WTC11 (cell line): ENCODE data around the gene SLC4A11. TPM values are rescaled to one million over a fixed set of nuclear protein-coding genes. Genes with fewer than 3 reads are reported as not detected.
A peak's percentile ranks its signal among the peaks of the same experiment; 100 is the strongest.

Experiments used
- ATF6 ChIP-seq: sonication (generic); formaldehyde crosslinking; IDR thresholded peaks from 2 replicates; pipeline ENCODE4 v1.8.1; 2023; ENCODE audit warnings: mild to moderate bottlenecking, missing genetic modification reagents
- CDX4 ChIP-seq: fragments of 250-450 bp; sonication (Bioruptor Pico); IDR thresholded peaks from 2 replicates; pipeline ENCODE4 v1.9.0; 2021; ENCODE audit warnings: moderate library complexity, mild to moderate bottlenecking, inconsistent platforms, borderline replicate concordance
- CREB1 ChIP-seq: sonication (generic); formaldehyde crosslinking; IDR thresholded peaks from 2 replicates; pipeline ENCODE4 v1.8.0; 2023; ENCODE audit warnings: mild to moderate bottlenecking, missing genetic modification reagents
- FOXJ3 ChIP-seq: sonication (generic); formaldehyde crosslinking; IDR thresholded peaks from 2 replicates; pipeline ENCODE4 v1.9.0; 2021; ENCODE audit warnings: missing genetic modification reagents, mild to moderate bottlenecking, borderline replicate concordance
- FOXK1 ChIP-seq: sonication (generic); formaldehyde crosslinking; IDR thresholded peaks from 2 replicates; pipeline ENCODE4 v1.8.0; 2022; ENCODE audit warnings: mild to moderate bottlenecking, moderate library complexity, missing genetic modification reagents
- FOXP4 ChIP-seq: sonication (generic); formaldehyde crosslinking; IDR thresholded peaks from 2 replicates; pipeline ENCODE4 v1.8.0; 2022; ENCODE audit warnings: mild to moderate bottlenecking, missing genetic modification reagents
- GTF2I ChIP-seq: fragments of 250-450 bp; sonication (Bioruptor Pico); conservative IDR thresholded peaks from 2 replicates; pipeline ENCODE4 v1.4.0; 2021; ENCODE audit warnings: mild to moderate bottlenecking
- HMGXB4 ChIP-seq: sonication (generic); formaldehyde crosslinking; IDR thresholded peaks from 2 replicates; pipeline ENCODE4 v1.8.1; 2023; ENCODE audit warnings: mild to moderate bottlenecking, moderate library complexity, missing genetic modification reagents
- JAZF1 ChIP-seq: fragments of 250-450 bp; sonication (Bioruptor Pico); IDR thresholded peaks from 2 replicates; pipeline ENCODE4 v1.9.0; 2021; ENCODE audit warnings: moderate library complexity, mild to moderate bottlenecking, inconsistent platforms
- KAT7 ChIP-seq: sonication (generic); formaldehyde crosslinking; IDR thresholded peaks from 2 replicates; pipeline ENCODE4 v1.8.1; 2023; ENCODE audit warnings: missing genetic modification reagents, mild to moderate bottlenecking, borderline replicate concordance
- MAX ChIP-seq: sonication (generic); formaldehyde crosslinking; IDR thresholded peaks from 2 replicates; pipeline ENCODE4 v1.8.0; 2022; ENCODE audit warnings: mild to moderate bottlenecking, missing genetic modification reagents
- NFYB ChIP-seq: sonication (generic); formaldehyde crosslinking; conservative IDR thresholded peaks from 2 replicates; pipeline ENCODE4 v1.8.0; 2022; ENCODE audit warnings: low read depth, missing genetic modification reagents
- RELA ChIP-seq: sonication (generic); formaldehyde crosslinking; IDR thresholded peaks from 2 replicates; pipeline ENCODE4 v1.8.1; 2022; ENCODE audit warnings: missing genetic modification reagents, mild to moderate bottlenecking, borderline replicate concordance
- SMAD3 ChIP-seq: sonication (generic); formaldehyde crosslinking; IDR thresholded peaks from 2 replicates; pipeline ENCODE4 v1.8.0; 2022; ENCODE audit warnings: missing genetic modification reagents, mild to moderate bottlenecking, borderline replicate concordance
- SMAD4 ChIP-seq: sonication (generic); formaldehyde crosslinking; IDR thresholded peaks from 2 replicates; pipeline ENCODE4 v1.8.0; 2022; ENCODE audit warnings: mild to moderate bottlenecking, missing genetic modification reagents
- TCF7 ChIP-seq: sonication (generic); formaldehyde crosslinking; IDR thresholded peaks from 2 replicates; pipeline ENCODE4 v1.8.0; 2022; ENCODE audit warnings: mild to moderate bottlenecking, low read depth, missing genetic modification reagents, moderate library complexity
- TP53 ChIP-seq: sonication (generic); formaldehyde crosslinking; IDR thresholded peaks from 2 replicates; pipeline ENCODE4 v1.8.1; 2023; ENCODE audit warnings: mild to moderate bottlenecking, missing genetic modification reagents
- ZNF281 ChIP-seq: sonication (generic); formaldehyde crosslinking; IDR thresholded peaks from 2 replicates; pipeline ENCODE4 v1.8.0; 2023; ENCODE audit warnings: mild to moderate bottlenecking, missing genetic modification reagents
- ZNF317 ChIP-seq: sonication (generic); formaldehyde crosslinking; IDR thresholded peaks from 2 replicates; pipeline ENCODE4 v1.8.1; 2023; ENCODE audit warnings: low read depth, mild to moderate bottlenecking, moderate library complexity, missing genetic modification reagents, borderline replicate concordance
- ZNF425 ChIP-seq: fragments of 250-450 bp; sonication (Bioruptor Pico); conservative IDR thresholded peaks from 2 replicates; pipeline ENCODE4 v1.9.0; 2021; ENCODE audit warnings: mild to moderate bottlenecking
- ZNF671 ChIP-seq: fragments of 250-450 bp; sonication (Bioruptor Pico); IDR thresholded peaks from 2 replicates; pipeline ENCODE4 v1.8.0; 2021; ENCODE audit warnings: mild to moderate bottlenecking
- ZSCAN18 ChIP-seq: fragments of 250-450 bp; sonication (Bioruptor Pico); IDR thresholded peaks from 2 replicates; pipeline ENCODE4 v2.1.2; 2022; ENCODE audit warnings: mild to moderate bottlenecking, moderate library complexity
- total RNA-seq: library from RNA; stranded (reverse); gene quantifications from 3 replicates; pipeline ENCODE4 v1.2.3, GENCODE V29; 2021

The SLC4A11 gene
- total RNA-seq, 1 experiment from 2014 or later, result 39.5 TPM

GRCh38 chr20:3248167-3248992, 9.4 kb upstream of the SLC4A11 start (continued):
- TF ChIP-seq ZSCAN18 (no peak), ZNF317 (CRISPR knock-in tag) (no peak), TCF7 (CRISPR knock-in tag) (no peak), RELA (0 out of 2 replicates have a peak, but pooled peaks have one; percentile 20), ZNF425 (CRISPR knock-in tag) (no peak), NFYB (CRISPR knock-in tag) (no peak), FOXK1 (CRISPR knock-in tag) (no peak), SMAD4 (CRISPR knock-in tag) (no peak), GTF2I (CRISPR knock-in tag) (no peak), ATF6 (no peak), ZNF671 (CRISPR knock-in tag) (no peak), CDX4 (no peak), KAT7 (CRISPR knock-in tag) (no peak), FOXJ3 (CRISPR knock-in tag) (no peak), TP53 (CRISPR knock-in tag) (no peak), HMGXB4 (CRISPR knock-in tag) (peak; percentile 66; the same call in 1 of the 2 replicates), CREB1 (no peak), FOXP4 (CRISPR knock-in tag) (no peak), SMAD3 (CRISPR knock-in tag) (no peak), JAZF1 (CRISPR knock-in tag) (no peak), ZNF281 (CRISPR knock-in tag) (no peak), MAX (CRISPR knock-in tag) (peak; percentile 73)
